CD4-positive, alpha-beta T cell treated with Interferon alpha-2 for 1 hour (primary cell): ENCODE measurements around the gene UNC13B.
A peak's percentile ranks its signal among the peaks of the same experiment; 100 is the strongest.
"Not testable (repeated sequence)": the region's sequence is repeated elsewhere in the genome, so short reads cannot be mapped to it uniquely, and the experiment has no call there.

Experiments
- DNase-seq, 2 donors: peaks; one replicate each; pipeline ENCODE4 v3.0.0-alpha.2; 2020 to 2022

UNC13B gene

GRCh38 chr9:35229066-35229778, 67.4 kb downstream of the UNC13B start:
- no peak for DNase-seq

GRCh38 chr9:35229779-35230143, 68.0 kb downstream of the UNC13B start:
- DNase-seq: no peak

GRCh38 chr9:35232867-35233544, 71.2 kb downstream of the UNC13B start:
- no peak for DNase-seq

- DNase-seq: no peak
These were observed 74.9 kb downstream of the UNC13B start for GRCh38 chr9:35236692-35237091.

- no peak for DNase-seq
These were observed 75.5 kb downstream of the UNC13B start for GRCh38 chr9:35237311-35237710.

- DNase-seq: not testable (repeated sequence)
These were observed 84.1 kb downstream of the UNC13B start for GRCh38 chr9:35245945-35246344.

GRCh38 chr9:35253075-35253474, 91.3 kb downstream of the UNC13B start:
- no peak for DNase-seq

GRCh38 chr9:35254237-35254636, 92.4 kb downstream of the UNC13B start:
- DNase-seq: no peak

GRCh38 chr9:35254984-35255857, 93.4 kb downstream of the UNC13B start:
- no peak for DNase-seq

GRCh38 chr9:35257986-35258659, 96.3 kb downstream of the UNC13B start:
- no peak for DNase-seq

GRCh38 chr9:35258660-35259474, 97.1 kb downstream of the UNC13B start:
- DNase-seq: peak; percentile 45 to 58

GRCh38 chr9:35260186-35260585, 98.4 kb downstream of the UNC13B start:
- DNase-seq: no peak

GRCh38 chr9:35262064-35262463, 100.3 kb downstream of the UNC13B start:
- DNase-seq: no peak

GRCh38 chr9:35267710-35268109, 105.9 kb downstream of the UNC13B start:
- DNase-seq: no peak

- DNase-seq: no peak
These were observed 108.1 kb downstream of the UNC13B start for GRCh38 chr9:35269919-35270318.

- DNase-seq: no peak
These were observed 109.8 kb downstream of the UNC13B start for GRCh38 chr9:35271637-35272036.

- no peak for DNase-seq
These were observed 111.2 kb downstream of the UNC13B start for GRCh38 chr9:35272989-35273388.

GRCh38 chr9:35273591-35273990, 111.8 kb downstream of the UNC13B start:
- no peak for DNase-seq

GRCh38 chr9:35274993-35275392, 113.2 kb downstream of the UNC13B start:
- DNase-seq: no peak

- DNase-seq: no peak
These were observed 115.3 kb downstream of the UNC13B start for GRCh38 chr9:35277171-35277520.

- DNase-seq: no peak
These were observed 116.0 kb downstream of the UNC13B start for GRCh38 chr9:35277628-35278359.

- DNase-seq: no peak
These were observed 118.1 kb downstream of the UNC13B start for GRCh38 chr9:35279946-35280345.
